H54 (cell line): ENCODE results near the gene GDPD3.

Experiments used
- DNase-seq: peaks from one replicate; pipeline ENCODE4 v3.0.0; 2011; ENCODE audit warnings: low spot score, mixed read lengths; ENCODE audit not compliant: insufficient read length
- FAIRE-seq: peaks from 3 replicates; lab custom pipeline; 2011; peaks lifted over from hg19 to GRCh38; lab: Jason Lieb, UNC
- POLR2A ChIP-seq: IDR thresholded peaks from 2 replicates; pipeline ENCODE4 v1.6.1; 2011; ENCODE audit warnings: low read depth, mild to moderate bottlenecking, low read length

Gene GDPD3

DNA sequence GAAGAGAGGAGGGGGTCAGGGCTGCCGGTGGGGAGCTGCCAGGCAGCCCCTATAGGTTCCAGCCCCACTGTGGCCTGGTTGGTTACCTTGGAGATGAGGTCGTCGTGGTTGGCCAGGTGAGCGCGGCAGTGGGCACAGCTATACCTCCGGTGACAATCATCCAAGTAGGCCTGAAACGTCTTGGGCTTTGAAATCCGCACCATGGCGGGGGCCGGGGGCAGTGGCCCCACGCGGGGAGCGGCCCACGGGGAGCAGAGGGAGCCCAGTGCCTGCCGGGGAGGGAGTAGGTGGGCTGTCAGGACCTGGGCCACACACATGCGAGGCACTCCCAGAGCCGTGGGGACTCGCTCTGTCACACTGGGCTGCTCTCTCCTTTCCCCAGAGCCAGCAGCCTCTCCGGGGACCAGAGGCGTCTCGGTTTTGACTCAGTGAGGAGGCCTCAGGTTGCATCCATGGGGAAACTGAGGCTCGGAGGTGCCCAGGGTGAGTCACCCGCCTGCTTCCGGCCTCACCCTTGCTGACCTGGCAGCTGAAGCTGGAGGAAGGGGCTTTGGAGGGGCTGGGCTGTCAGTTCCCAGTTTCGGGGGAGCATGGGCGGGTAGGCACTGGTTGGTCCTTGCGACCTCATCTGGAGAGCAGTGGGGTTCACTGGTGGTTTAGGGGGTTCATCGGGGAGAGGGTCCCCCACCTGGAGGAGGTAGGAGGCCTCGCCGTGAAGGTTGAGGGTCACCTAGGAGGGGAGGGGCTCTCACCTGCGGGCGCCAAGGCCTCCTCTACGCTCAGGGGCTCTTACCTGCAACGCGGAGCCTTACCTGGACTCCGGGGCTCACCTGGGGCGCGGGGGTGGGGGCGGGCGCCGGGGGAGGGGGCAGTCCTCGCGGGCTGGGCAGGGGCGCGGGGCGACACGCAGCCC, 17.9 kb downstream of the GDPD3 start:
- DNase-seq (no peak), FAIRE-seq (no peak)
- TF ChIP-seq POLR2A: no peak

DNA sequence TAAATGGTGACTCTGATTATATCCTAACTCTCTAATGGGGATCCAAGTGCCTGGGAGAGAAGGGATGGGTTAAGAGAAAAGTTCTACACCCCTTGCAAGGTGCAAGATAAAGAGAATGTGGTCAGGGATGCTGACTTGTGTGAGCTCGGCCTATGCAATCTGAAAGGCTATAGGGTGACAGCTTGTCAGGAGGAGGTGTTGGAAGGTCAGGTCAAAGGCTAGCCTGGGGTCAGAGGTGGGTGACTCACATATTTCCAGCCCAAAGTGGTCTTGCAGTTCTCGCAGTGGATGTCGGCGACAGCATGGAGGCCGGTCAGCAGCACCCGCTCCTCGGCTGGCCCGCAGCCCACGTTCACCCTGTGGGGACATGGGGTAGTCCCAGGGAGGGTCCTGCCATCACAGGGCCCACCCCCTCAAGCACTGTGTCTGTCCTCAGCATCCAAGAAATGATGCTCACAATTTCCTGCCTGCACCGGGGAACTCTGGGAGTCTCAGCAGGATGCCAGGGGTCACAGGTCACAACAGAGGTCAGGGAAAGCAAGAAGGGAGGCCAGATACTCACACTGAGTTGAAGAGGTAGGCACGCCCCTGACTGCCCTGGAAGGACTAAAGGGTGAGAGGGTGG, 18.7 kb downstream of the GDPD3 start:
- DNase-seq (no peak), FAIRE-seq (no peak)
- no peak for TF ChIP-seq POLR2A

DNA sequence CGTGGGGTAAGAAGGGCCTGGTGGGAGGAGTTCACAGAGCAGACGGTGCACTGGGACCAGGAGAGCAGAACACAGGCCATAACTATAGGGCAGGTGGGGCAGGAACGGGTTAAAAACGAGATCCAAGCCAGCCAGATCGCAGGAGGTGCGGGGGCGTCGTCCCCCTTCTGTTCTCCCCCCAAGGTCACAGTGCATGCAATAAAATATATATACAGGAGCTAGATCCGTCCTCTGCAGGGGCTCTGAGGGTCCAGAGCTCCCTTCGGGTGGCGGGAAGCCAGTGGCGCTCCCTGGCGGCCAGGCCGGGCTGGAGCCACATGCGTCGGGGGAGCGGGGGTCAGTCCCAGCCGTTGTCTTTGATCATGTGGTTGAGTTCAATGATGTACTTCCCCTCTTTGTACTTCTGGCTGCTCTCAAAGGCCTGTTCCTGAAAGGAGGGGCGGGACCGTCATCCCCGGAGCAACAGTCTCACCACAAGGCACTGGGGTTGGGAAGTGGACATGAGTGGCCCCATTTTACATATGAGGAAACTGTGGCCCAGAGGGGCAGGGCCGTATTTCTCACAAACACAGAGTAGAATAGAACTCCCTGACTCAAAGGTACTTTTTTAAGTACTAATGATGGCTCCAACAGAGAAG, 20.8 kb downstream of the GDPD3 start:
- no peak for DNase-seq
- no peak for FAIRE-seq

DNA sequence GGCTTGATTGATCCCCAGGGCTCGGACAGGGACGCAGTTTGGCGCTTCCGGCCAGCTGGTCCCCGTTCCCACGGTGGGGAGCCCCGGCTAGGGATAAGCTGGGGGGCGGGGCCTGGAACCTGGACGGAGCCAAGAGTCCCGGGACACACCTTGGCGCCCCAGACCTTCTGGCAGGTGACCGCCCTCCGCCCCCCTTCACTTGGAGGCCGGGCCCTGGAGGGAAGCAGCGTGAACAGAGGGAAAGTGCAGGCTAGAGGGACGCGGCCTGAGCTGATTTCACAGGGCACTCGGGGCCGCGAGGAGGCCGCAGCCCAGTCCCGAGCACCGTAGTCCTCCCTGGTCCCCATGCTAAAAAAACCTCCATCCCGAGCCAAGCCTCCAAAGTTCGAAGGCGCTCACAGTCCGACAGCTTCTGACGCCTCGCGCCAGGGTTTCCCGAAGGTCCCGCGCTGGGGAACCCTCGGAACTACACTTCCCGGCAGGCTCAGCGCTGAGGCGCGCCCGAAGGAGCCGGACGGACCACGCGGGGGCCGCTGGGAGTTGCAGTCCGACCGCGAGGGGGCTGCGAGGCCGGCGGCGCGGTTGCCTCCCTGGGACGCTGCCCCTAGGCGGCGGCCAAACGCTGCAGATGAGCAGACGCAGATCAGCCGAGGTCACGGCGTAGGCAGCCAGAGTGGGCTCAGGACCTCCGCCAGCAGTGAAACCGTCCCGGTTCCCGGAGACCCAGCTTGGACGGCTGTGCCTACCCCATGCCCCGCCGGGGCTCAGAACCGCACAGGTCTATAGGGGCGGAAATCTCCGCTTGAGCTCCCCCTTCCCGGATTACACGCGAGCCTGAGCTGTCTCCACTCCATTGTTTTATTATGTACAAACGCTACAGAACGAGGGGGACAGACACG, 21.6 kb downstream of the GDPD3 start, which contains the start of gene TBX6:
TSS of gene TBX6 (minus strand) at position 451 of the 899 bp plus-strand sequence. CDS start 731 bp downstream, outside the sequence.
- no peak for DNase-seq
- no peak for FAIRE-seq
- TF ChIP-seq POLR2A: no peak

More for the DNA sequence above, 20.8 kb downstream of the GDPD3 start:
- TF ChIP-seq POLR2A: no peak

DNA sequence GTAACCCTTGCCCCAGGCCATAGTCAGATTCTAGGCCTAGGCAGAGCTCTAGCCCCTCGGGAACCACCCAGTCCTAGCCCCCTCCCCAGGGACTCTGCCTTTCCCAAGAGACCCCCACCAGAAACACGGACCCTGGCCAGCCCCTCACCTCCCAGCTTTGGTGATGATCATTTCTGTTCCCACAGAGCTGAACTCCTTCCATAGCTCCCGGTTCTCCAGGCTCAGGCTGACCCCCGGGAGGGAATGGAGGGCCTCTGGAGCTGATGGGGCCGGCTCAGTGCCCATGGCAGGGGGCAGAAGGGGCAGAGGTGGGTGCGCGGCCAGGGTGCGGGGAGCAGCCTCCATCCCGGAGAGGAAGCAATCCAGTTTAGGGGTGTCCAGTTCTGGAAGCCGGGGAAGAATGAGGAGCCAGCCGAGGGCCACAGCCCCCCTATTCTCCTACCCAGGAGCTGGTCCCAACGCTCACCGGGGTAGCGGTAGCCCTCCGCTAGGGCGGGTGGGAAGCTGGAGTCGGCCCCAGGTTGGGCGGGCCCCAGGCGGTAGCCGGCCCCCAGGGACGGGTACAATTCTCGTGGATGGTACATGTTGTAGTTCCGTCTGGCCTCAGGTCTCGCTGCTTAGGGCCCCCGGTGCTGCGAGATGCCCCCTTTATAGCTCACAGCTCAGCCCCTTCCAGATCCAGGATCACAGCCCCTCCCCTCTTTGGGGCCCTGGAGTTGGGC, 22.6 kb downstream of the GDPD3 start:
- DNase-seq (no peak), FAIRE-seq (no peak)
- TF ChIP-seq POLR2A: no peak

DNA sequence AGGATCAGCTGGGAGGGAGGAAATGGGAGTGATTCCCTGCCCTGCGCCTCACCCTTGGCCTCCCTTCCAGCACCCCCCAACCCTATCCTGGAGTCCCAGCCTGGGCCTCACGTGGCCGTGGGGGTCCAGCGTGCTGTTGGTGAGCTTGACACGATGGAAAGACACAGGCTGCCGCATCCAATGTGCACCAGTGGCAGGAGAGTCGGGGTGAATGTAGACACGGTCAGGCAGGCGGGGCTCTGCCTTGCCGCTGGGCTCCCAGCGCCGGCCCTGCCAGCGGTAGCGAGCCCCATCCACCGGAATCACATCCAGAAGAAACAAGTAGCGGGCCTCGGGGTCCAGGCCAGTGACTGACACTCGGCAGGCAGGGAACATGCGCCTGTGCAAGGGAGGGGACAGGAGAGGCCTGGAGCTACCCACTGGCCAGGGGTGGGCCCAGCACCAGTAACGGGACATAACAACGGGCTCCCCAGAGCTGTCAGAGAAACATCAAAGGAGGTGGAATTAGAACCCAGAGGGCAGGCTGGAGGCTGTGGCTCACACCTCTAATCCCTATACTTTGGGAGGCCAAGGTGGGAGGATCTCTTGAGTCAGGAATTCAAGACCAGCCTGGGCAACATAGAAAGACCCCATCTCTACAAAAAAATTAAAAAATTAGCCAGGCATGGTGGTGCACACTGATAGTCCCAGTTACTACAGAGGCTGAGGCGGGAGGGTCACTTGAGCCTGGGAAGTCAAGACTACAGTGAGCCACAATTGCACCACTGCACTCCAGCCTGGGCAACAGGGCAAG, 24.3 kb downstream of the GDPD3 start:
- no peak for FAIRE-seq
- TF ChIP-seq POLR2A: no peak
- DNase-seq: no peak

GRCh38 chr16:30088237-30088831, 25.0 kb downstream of the GDPD3 start:
- TF ChIP-seq POLR2A: no peak
- DNase-seq (no peak), FAIRE-seq (no peak)

DNA sequence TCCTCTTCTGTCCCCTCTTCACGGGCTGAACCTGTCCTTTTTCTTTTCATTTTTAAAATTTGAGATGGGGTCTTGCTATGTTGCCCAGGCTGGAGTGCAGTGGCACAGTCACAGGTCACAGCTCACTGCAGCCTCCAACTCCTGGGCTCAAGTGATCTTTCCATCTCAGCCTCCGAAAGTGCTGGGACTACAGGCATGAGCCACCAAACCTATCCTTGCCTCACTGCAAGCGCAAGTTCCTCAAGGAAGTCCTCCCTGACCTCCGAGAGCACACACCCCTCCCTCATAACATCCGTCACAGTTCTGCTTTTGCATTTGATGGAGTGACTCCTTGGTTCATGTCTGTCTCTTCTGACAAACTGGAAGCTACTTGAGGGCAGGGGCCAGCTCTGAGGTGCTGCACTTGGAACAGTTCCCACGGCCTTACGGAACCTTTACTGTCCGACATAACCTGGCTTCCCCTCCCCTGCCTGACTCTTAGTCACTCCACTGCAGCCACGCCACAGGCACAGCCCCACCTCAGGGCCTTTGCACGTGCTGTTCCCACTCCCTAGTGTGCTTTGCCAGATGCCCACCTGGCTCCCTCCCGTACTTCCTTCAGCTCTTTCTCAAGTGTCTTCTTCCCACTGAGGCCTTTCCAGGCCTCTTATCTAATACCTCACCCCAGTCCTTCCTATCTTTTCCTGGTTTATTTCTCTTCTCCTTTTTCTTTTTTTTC, 26.0 kb downstream of the GDPD3 start:
- FAIRE-seq: no peak
- no peak for TF ChIP-seq POLR2A
- DNase-seq: no peak

DNA sequence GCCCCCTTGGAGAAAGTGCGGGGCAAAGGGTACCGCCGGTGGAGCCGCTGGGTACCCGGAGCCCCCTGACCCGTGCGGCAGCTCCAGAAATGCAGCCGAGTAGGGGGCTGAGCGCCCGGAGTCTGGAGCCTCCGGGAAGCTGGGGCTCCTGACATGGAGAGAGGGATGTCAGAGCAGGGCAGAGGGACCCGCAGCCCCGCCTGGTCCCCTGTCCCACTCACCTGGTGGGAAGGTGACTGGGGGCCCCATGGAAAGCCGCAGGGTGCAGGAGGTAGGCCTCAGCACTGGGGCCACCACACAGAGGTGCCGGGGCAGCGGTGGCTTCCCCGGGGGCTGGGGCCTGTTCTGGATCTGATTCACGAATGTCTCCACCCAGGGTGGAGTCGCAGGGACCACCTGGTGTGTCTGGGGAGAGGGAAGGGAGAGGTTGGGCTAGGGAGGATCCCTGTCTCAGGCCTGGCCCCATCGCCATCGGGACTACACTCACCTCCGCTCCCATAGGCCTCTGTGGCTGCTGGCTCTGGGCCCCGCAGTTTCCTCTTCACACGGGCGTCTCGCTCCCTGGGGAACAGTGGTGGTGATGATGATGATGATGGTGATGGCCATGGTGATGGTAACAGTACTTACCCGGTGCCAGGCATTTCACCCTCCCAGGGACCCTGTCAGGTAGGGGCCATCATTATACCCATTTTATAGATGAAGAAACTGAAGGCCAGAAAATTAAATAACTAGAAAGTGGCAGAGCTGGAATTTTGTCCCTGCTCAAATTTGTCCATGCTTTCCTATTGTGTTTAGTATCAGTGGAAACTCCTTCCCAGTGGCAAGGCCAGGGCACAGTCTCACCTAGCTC, 26.8 kb downstream of the GDPD3 start:
- TF ChIP-seq POLR2A: no peak
- DNase-seq: no peak
- FAIRE-seq: no peak

DNA sequence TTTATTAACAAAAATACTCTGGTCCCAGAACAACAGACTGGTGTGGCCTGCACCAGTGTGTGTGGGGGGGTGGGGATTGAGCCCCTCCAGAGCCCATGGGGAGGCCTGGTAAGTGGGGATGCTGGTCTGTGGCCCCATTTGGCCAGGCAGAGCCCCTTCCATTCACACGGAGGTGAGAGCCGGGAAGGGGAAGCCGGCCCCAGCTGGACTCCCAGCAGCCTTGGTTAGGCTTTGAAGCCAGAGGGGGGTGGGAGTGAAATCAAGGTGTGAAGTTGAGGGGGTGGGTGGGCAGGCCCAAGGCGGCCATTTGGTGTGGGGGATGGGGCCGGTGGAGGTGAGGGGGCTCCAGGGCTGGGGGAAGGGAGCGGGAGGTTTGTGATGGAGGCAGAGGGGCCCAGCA, 27.5 kb downstream of the GDPD3 start:
- TF ChIP-seq POLR2A: no peak
- FAIRE-seq (no peak), DNase-seq (no peak)
